IPS-15b (cell line): Measurements from ENCODE around the gene PROM1.

Experiments used
- H3K27me3 ChIP-seq: one replicate; pipeline ENCODE4 v1.6.1; 2013; ENCODE audit warnings: low read length; ENCODE audit not compliant: control insufficient read depth, insufficient read depth
- H3K36me3 ChIP-seq: one replicate; pipeline ENCODE4 v1.6.1; 2013; ENCODE audit warnings: low read length; ENCODE audit not compliant: control insufficient read depth, insufficient read depth
- H3K4me1 ChIP-seq: one replicate; pipeline ENCODE4 v1.6.1; 2013; ENCODE audit warnings: mild to moderate bottlenecking, low read length; ENCODE audit not compliant: control insufficient read depth, insufficient read depth
- H3K4me3 ChIP-seq: one replicate; pipeline ENCODE4 v1.5.1; 2013; ENCODE audit warnings: low read depth, low read length
- H3K9ac ChIP-seq: one replicate; pipeline ENCODE4 v1.6.1; 2013; ENCODE audit warnings: low read depth, mild to moderate bottlenecking, low read length
- H3K9me3 ChIP-seq: one replicate; pipeline ENCODE4 v1.6.1; 2013; ENCODE audit warnings: mild to moderate bottlenecking, low read length; ENCODE audit not compliant: control insufficient read depth, insufficient read depth

Gene PROM1

GRCh38 chr4:15996773-15997172 is 87.0 kb downstream of the PROM1 start:
- Histone ChIP-seq H3K4me3 (no peak overlapping the region), H3K36me3 (peaks cover 11% of the 10 kb centered on the region), H3K9me3 (no peaks in the 10 kb centered on the region), H3K9ac (no peak overlapping the region), H3K4me1 (no peaks in the 10 kb centered on the region), H3K27me3 (no peaks in the 10 kb centered on the region)

- Histone ChIP-seq H3K36me3 (peaks cover 13% of the 10 kb centered on the region), H3K4me1 (no peaks in the 10 kb centered on the region), H3K4me3 (no peak overlapping the region), H3K9ac (no peak overlapping the region), H3K27me3 (no peaks in the 10 kb centered on the region), H3K9me3 (no peaks in the 10 kb centered on the region)
Observed at GRCh38 chr4:15995826-15996225, 88.0 kb downstream of the PROM1 start.

GRCh38 chr4:15992167-15992485 is 91.7 kb downstream of the PROM1 start:
- Histone ChIP-seq H3K9ac (no peak overlapping the region), H3K4me3 (no peak overlapping the region), H3K36me3 (peaks cover 10% of the 10 kb centered on the region), H3K4me1 (no peaks in the 10 kb centered on the region), H3K27me3 (no peaks in the 10 kb centered on the region), H3K9me3 (no peaks in the 10 kb centered on the region)

- H3K4me1 ChIP-seq = no peaks in the 10 kb centered on the region
- no peak overlapping the region for H3K4me3 ChIP-seq
- H3K9ac ChIP-seq = no peak overlapping the region
- H3K9me3 ChIP-seq = no peaks in the 10 kb centered on the region
- no peaks in the 10 kb centered on the region for H3K27me3 ChIP-seq
- peaks cover 16% of the 10 kb centered on the region for H3K36me3 ChIP-seq
Observed at GRCh38 chr4:15990570-15991285, 93.1 kb downstream of the PROM1 start.

- H3K9ac ChIP-seq = no peak overlapping the region
- no peaks in the 10 kb centered on the region for H3K27me3 ChIP-seq
- no peaks in the 10 kb centered on the region for H3K9me3 ChIP-seq
- H3K36me3 ChIP-seq = peaks cover 13% of the 10 kb centered on the region
- H3K4me1 ChIP-seq = no peaks in the 10 kb centered on the region
- H3K4me3 ChIP-seq = no peak overlapping the region
Observed at GRCh38 chr4:15989424-15989823, 94.4 kb downstream of the PROM1 start.

- no peak overlapping the region for H3K9ac ChIP-seq
- H3K27me3 ChIP-seq = no peaks in the 10 kb centered on the region
- H3K4me1 ChIP-seq = no peaks in the 10 kb centered on the region
- no peaks in the 10 kb centered on the region for H3K9me3 ChIP-seq
- H3K36me3 ChIP-seq = peaks cover 12% of the 10 kb centered on the region
- no peak overlapping the region for H3K4me3 ChIP-seq
Observed at GRCh38 chr4:15988222-15988621, 95.6 kb downstream of the PROM1 start.

GRCh38 chr4:15986907-15987306 is 96.9 kb downstream of the PROM1 start:
- H3K9me3 ChIP-seq = no peaks in the 10 kb centered on the region

GRCh38 chr4:15983610-15984009 is 100.2 kb downstream of the PROM1 start:
- Histone ChIP-seq H3K9me3 (no peaks in the 10 kb centered on the region), H3K27me3 (no peaks in the 10 kb centered on the region), H3K36me3 (peaks cover 18% of the 10 kb centered on the region)

More at GRCh38 chr4:15986907-15987306, 96.9 kb downstream of the PROM1 start:
- no peak overlapping the region for H3K4me3 ChIP-seq
- H3K27me3 ChIP-seq = no peaks in the 10 kb centered on the region
- H3K9ac ChIP-seq = no peak overlapping the region
- H3K4me1 ChIP-seq = no peaks in the 10 kb centered on the region
- H3K36me3 ChIP-seq = peaks cover 20% of the 10 kb centered on the region

GRCh38 chr4:15982842-15983524 is 100.8 kb downstream of the PROM1 start:
- Histone ChIP-seq H3K9ac (no peak overlapping the region), H3K36me3 (peaks cover 18% of the 10 kb centered on the region), H3K4me1 (peaks cover 2% of the 10 kb centered on the region), H3K9me3 (no peaks in the 10 kb centered on the region), H3K4me3 (no peak overlapping the region), H3K27me3 (no peaks in the 10 kb centered on the region)

More at GRCh38 chr4:15983610-15984009, 100.2 kb downstream of the PROM1 start:
- H3K9ac ChIP-seq = no peak overlapping the region
- H3K4me3 ChIP-seq = no peak overlapping the region
- peaks cover 2% of the 10 kb centered on the region for H3K4me1 ChIP-seq

- peaks cover 2% of the 10 kb centered on the region for H3K4me1 ChIP-seq
- H3K36me3 ChIP-seq = no peaks in the 10 kb centered on the region
- no peak overlapping the region for H3K4me3 ChIP-seq
- H3K27me3 ChIP-seq = no peaks in the 10 kb centered on the region
- H3K9ac ChIP-seq = no peak overlapping the region
- H3K9me3 ChIP-seq = no peaks in the 10 kb centered on the region
Observed at GRCh38 chr4:15976456-15977447, 107.1 kb downstream of the PROM1 start.

GRCh38 chr4:15971068-15971801 is 112.6 kb downstream of the PROM1 start:
- H3K4me1 ChIP-seq = no peaks in the 10 kb centered on the region
- no peak overlapping the region for H3K4me3 ChIP-seq
- H3K9me3 ChIP-seq = no peaks in the 10 kb centered on the region
- no peak overlapping the region for H3K9ac ChIP-seq
- H3K36me3 ChIP-seq = no peaks in the 10 kb centered on the region
- H3K27me3 ChIP-seq = no peaks in the 10 kb centered on the region
